Measurements from ENCODE around the gene DTX3. TPM values are rescaled to one million over a fixed set of nuclear protein-coding genes. Genes with fewer than 3 reads are reported as not detected.

Gene DTX3
- total RNA-seq, 1 experiment from 2014 or later = 18.1 TPM

Other genes starting within 250 kb of the DTX3 start
- gene R3HDM2, start 173.8 kb upstream of the DTX3 start, total RNA-seq (2021) = 54.4 and 65.1 TPM in 2 replicates
- gene INHBC, start 170.0 kb upstream of the DTX3 start, total RNA-seq (2021) = 0.35 TPM in 1 of 2 replicates, not detected in the other
- gene INHBE, start 149.5 kb upstream of the DTX3 start, total RNA-seq (2021) = 0.73 and 0.90 TPM in 2 replicates
- gene GLI1, start 145.0 kb upstream of the DTX3 start, total RNA-seq (2021) = not detected in 2 replicates
- gene ARHGAP9, start 125.0 kb upstream of the DTX3 start, total RNA-seq (2021) = not detected in 2 replicates
- gene MARS1, start 116.8 kb upstream of the DTX3 start, total RNA-seq (2021) = 307 and 366 TPM in 2 replicates
- 15.6 and 17.3 TPM in 2 replicates for gene DDIT3, start 84.3 kb upstream of the DTX3 start, total RNA-seq (2021)
- gene MBD6, start 82.0 kb upstream of the DTX3 start, total RNA-seq (2021) = 47.3 and 78.4 TPM in 2 replicates
- 93.4 and 105 TPM in 2 replicates for gene DCTN2, start 57.6 kb upstream of the DTX3 start, total RNA-seq (2021)
- gene KIF5A, start 54.8 kb upstream of the DTX3 start, total RNA-seq (2021) = 0.07 TPM in 1 of 2 replicates, not detected in the other
- 47.7 and 48.7 TPM in 2 replicates for gene PIP4K2C, start 13.6 kb upstream of the DTX3 start, total RNA-seq (2021)
- 12.9 and 18.8 TPM in 2 replicates for gene ARHGEF25, start 6.6 kb downstream of the DTX3 start, total RNA-seq (2021)
- gene B4GALNT1, start 28.4 kb downstream of the DTX3 start, total RNA-seq (2021) = 15.0 and 17.9 TPM in 2 replicates
- 96.7 and 108 TPM in 2 replicates for gene OS9, start 89.3 kb downstream of the DTX3 start, total RNA-seq (2021)
- gene AGAP2, start 133.9 kb downstream of the DTX3 start, total RNA-seq (2021) = 0.40 and 0.50 TPM in 2 replicates
- gene TSPAN31, start 140.2 kb downstream of the DTX3 start, total RNA-seq (2021) = 18.2 and 22.5 TPM in 2 replicates
- 156 and 194 TPM in 2 replicates for gene CDK4, start 147.5 kb downstream of the DTX3 start, total RNA-seq (2021)
- 18.9 and 21.2 TPM in 2 replicates for gene MARCHF9, start 150.3 kb downstream of the DTX3 start, total RNA-seq (2021)
- gene CYP27B1, start 162.3 kb downstream of the DTX3 start, total RNA-seq (2021) = 1.6 and 1.8 TPM in 2 replicates
- 15.8 and 17.9 TPM in 2 replicates for gene METTL1, start 167.3 kb downstream of the DTX3 start, total RNA-seq (2021)
- gene EEF1AKMT3, start 167.8 kb downstream of the DTX3 start, total RNA-seq (2021) = 13.1 and 17.8 TPM in 2 replicates
- gene TSFM, start 178.0 kb downstream of the DTX3 start, total RNA-seq (2021) = 38.1 and 44.8 TPM in 2 replicates
- gene AVIL, start 213.9 kb downstream of the DTX3 start, total RNA-seq (2021) = 1.6 and 3.0 TPM in 2 replicates
- gene CTDSP2, start 241.9 kb downstream of the DTX3 start, total RNA-seq (2021) = 102 and 107 TPM in 2 replicates

All from PC-9 (cell line).